ENCODE data around the gene SKP1. TPM values are rescaled to one million over a fixed set of nuclear protein-coding genes. Genes with fewer than 3 reads are reported as not detected.
A peak's percentile ranks its signal among the peaks of the same experiment; 100 is the strongest.

Gene SKP1
- total RNA-seq, 1 donor from 2014 or later = 399 TPM

- peaks cover 46% of the 10 kb centered on the region for H3K4me1 ChIP-seq (ENCODE audit: insufficient read depth, low read length)
- FAIRE-seq (no peak), DNase-seq (ENCODE audit: low read depth) (peak; percentile 12)
- H3K27ac ChIP-seq (ENCODE audit: low read depth, low read length) = peak overlapping the region; percentile 68
- H3K36me3 Mint-ChIP-seq (ENCODE audit: low read depth, unreplicated experiment) = peaks cover 7% of the 10 kb centered on the region
- H3K27me3 Mint-ChIP-seq (ENCODE audit: low read depth, unreplicated experiment) = no peaks in the 10 kb centered on the region
- H3K9me3 ChIP-seq (ENCODE audit: insufficient read depth, low read depth, low read length) = no peaks in the 10 kb centered on the region
- no peak overlapping the region for H2AFZ ChIP-seq (ENCODE audit: low read depth, low read length)
- TF ChIP-seq CTCF (IDR thresholded peaks at IDR 0.05; ENCODE audit: insufficient read depth, low read depth, low read length) (no peak), EZH2 (IDR thresholded peaks at IDR 0.05; ENCODE audit: insufficient read depth, low read length) (no peak)
- no peaks in the 10 kb centered on the region for H3K36me3 ChIP-seq (ENCODE audit: insufficient read depth, low read length)
- no peak overlapping the region for H3K4me3 Mint-ChIP-seq (ENCODE audit: unreplicated experiment)
- no peak overlapping the region for H3K27ac Mint-ChIP-seq (ENCODE audit: unreplicated experiment)
- no peaks in the 10 kb centered on the region for H3K27me3 ChIP-seq (ENCODE audit: insufficient read depth, low read length)
- H3K79me2 ChIP-seq (ENCODE audit: insufficient read depth, low read length) = peaks cover 50% of the 10 kb centered on the region
- peak overlapping the region; percentile 54 for H3K4me2 ChIP-seq (ENCODE audit: low read length)
- peak overlapping the region; percentile 60 for H3K9ac ChIP-seq (ENCODE audit: low read length)
- no peaks in the 10 kb centered on the region for H3K9me3 Mint-ChIP-seq (ENCODE audit: unreplicated experiment)
- H3K4me1 Mint-ChIP-seq (ENCODE audit: low read depth, unreplicated experiment) = peaks cover 6% of the 10 kb centered on the region
- peaks cover 50% of the 10 kb centered on the region for H4K20me1 ChIP-seq (ENCODE audit: insufficient read depth, low read length)
- H3K4me3 ChIP-seq (ENCODE audit: insufficient read depth, low read depth, low read length) = no peak overlapping the region
Measured at GRCh38 chr5:134127988-134128647, 48.6 kb downstream of the SKP1 start.

GRCh38 chr5:134127376-134127861 is 49.3 kb downstream of the SKP1 start:
- H3K9ac ChIP-seq (ENCODE audit: low read length) = peak overlapping the region; percentile 60
- no peaks in the 10 kb centered on the region for H3K27me3 ChIP-seq (ENCODE audit: insufficient read depth, low read length)
- no peak overlapping the region for H3K4me3 ChIP-seq (ENCODE audit: insufficient read depth, low read depth, low read length)
- H3K9me3 Mint-ChIP-seq (ENCODE audit: unreplicated experiment) = no peaks in the 10 kb centered on the region
- FAIRE-seq (no peak), DNase-seq (ENCODE audit: low read depth) (peak; percentile 62)
- H3K4me1 Mint-ChIP-seq (ENCODE audit: low read depth, unreplicated experiment) = peaks cover 6% of the 10 kb centered on the region
- TF ChIP-seq EZH2 (IDR thresholded peaks at IDR 0.05; ENCODE audit: insufficient read depth, low read length) = no peak
- peaks cover 43% of the 10 kb centered on the region for H4K20me1 ChIP-seq (ENCODE audit: insufficient read depth, low read length)
- H3K4me1 ChIP-seq (ENCODE audit: insufficient read depth, low read length) = peaks cover 46% of the 10 kb centered on the region
- H3K4me3 Mint-ChIP-seq (ENCODE audit: unreplicated experiment) = no peak overlapping the region
- H3K4me2 ChIP-seq (ENCODE audit: low read length) = peak overlapping the region; percentile 54
- no peaks in the 10 kb centered on the region for H3K27me3 Mint-ChIP-seq (ENCODE audit: low read depth, unreplicated experiment)
- peak overlapping the region; percentile 68 for H3K27ac ChIP-seq (ENCODE audit: low read depth, low read length)
- H3K9me3 ChIP-seq (ENCODE audit: insufficient read depth, low read depth, low read length) = no peaks in the 10 kb centered on the region
- H3K36me3 Mint-ChIP-seq (ENCODE audit: low read depth, unreplicated experiment) = peaks cover 7% of the 10 kb centered on the region
- H3K79me2 ChIP-seq (ENCODE audit: insufficient read depth, low read length) = peaks cover 49% of the 10 kb centered on the region
- H3K36me3 ChIP-seq (ENCODE audit: insufficient read depth, low read length) = no peaks in the 10 kb centered on the region
- H3K27ac Mint-ChIP-seq (ENCODE audit: unreplicated experiment) = no peak overlapping the region
- no peak overlapping the region for H2AFZ ChIP-seq (ENCODE audit: low read depth, low read length)

- FAIRE-seq = no peak
Measured at GRCh38 chr5:134125039-134126015, 51.4 kb downstream of the SKP1 start.

More at GRCh38 chr5:134125039-134126015, 51.4 kb downstream of the SKP1 start:
- Histone ChIP-seq H2AFZ (ENCODE audit: low read depth, low read length) (no peak overlapping the region), H3K27ac (ENCODE audit: low read depth, low read length) (peak overlapping the region; percentile 94), H3K9ac (ENCODE audit: low read length) (peak overlapping the region; percentile 78), H3K9me3 (ENCODE audit: insufficient read depth, low read depth, low read length) (no peaks in the 10 kb centered on the region), H3K36me3 (ENCODE audit: insufficient read depth, low read length) (no peaks in the 10 kb centered on the region), H3K79me2 (ENCODE audit: insufficient read depth, low read length) (peaks cover 33% of the 10 kb centered on the region), H4K20me1 (ENCODE audit: insufficient read depth, low read length) (peaks cover 22% of the 10 kb centered on the region), H3K27me3 (ENCODE audit: insufficient read depth, low read length) (no peaks in the 10 kb centered on the region), H3K4me3 (ENCODE audit: insufficient read depth, low read depth, low read length) (no peak overlapping the region), H3K4me1 (ENCODE audit: insufficient read depth, low read length) (peaks cover 46% of the 10 kb centered on the region), H3K4me2 (ENCODE audit: low read length) (peak overlapping the region; percentile 66)
- no peaks in the 10 kb centered on the region for H3K9me3 Mint-ChIP-seq (ENCODE audit: unreplicated experiment)
- peaks cover 5% of the 10 kb centered on the region for H3K36me3 Mint-ChIP-seq (ENCODE audit: low read depth, unreplicated experiment)
- peaks cover 6% of the 10 kb centered on the region for H3K4me1 Mint-ChIP-seq (ENCODE audit: low read depth, unreplicated experiment)
- no peak for TF ChIP-seq CTCF (IDR thresholded peaks at IDR 0.05; ENCODE audit: insufficient read depth, low read depth, low read length)
- no peak for TF ChIP-seq EZH2 (IDR thresholded peaks at IDR 0.05; ENCODE audit: insufficient read depth, low read length)
- DNase-seq (ENCODE audit: low read depth) = peak; percentile 93
- no peak overlapping the region for H3K4me3 Mint-ChIP-seq (ENCODE audit: unreplicated experiment)
- no peak overlapping the region for H3K27ac Mint-ChIP-seq (ENCODE audit: unreplicated experiment)
- peaks cover 6% of the 10 kb centered on the region for H3K27me3 Mint-ChIP-seq (ENCODE audit: low read depth, unreplicated experiment)
